ENCODE results near the gene NLGN2.

The NLGN2 gene

GRCh38 chr17:7467498-7467897 lies 59.9 kb downstream of the NLGN2 start:
- DNase-seq: no peak

GRCh38 chr17:7468290-7468689 lies 60.6 kb downstream of the NLGN2 start:
- no peak for DNase-seq

- no peak for DNase-seq
Observed at GRCh38 chr17:7468804-7469389, 61.3 kb downstream of the NLGN2 start.

Measured in Kasumi-1 (cell line).